Ishikawa (cell line): ENCODE data around the gene RASL11B.

ENCODE experiments used
- CREB1 ChIP-seq: IDR thresholded peaks from 2 replicates; pipeline ENCODE4 v1.6.1; 2012; ENCODE audit warnings: low read depth
- EP300 ChIP-seq: IDR thresholded peaks from 2 replicates; pipeline ENCODE4 v1.6.1; 2012; ENCODE audit warnings: borderline replicate concordance
- FOXM1 ChIP-seq: IDR thresholded peaks from 2 replicates; pipeline ENCODE4 v1.6.1; 2012; ENCODE audit warnings: low read depth, borderline replicate concordance
- MAX ChIP-seq: IDR thresholded peaks from 2 replicates; pipeline ENCODE4 v1.6.1; 2012
- REST ChIP-seq: IDR thresholded peaks from 2 replicates; pipeline ENCODE4 v1.6.1; 2012; ENCODE audit warnings: low read depth, mild to moderate bottlenecking
- TAF1 ChIP-seq: IDR thresholded peaks from 2 replicates; pipeline ENCODE4 v1.6.1; 2012; ENCODE audit warnings: low read depth, mild to moderate bottlenecking
- USF1 ChIP-seq: IDR thresholded peaks from 2 replicates; pipeline ENCODE4 v1.6.1; 2012
- YY1 ChIP-seq: IDR thresholded peaks from 2 replicates; pipeline ENCODE4 v1.6.1; 2012; ENCODE audit warnings: low read depth
- ZBTB7A ChIP-seq: IDR thresholded peaks from 2 replicates; pipeline ENCODE4 v1.6.1; 2012; ENCODE audit warnings: low read depth

DNA sequence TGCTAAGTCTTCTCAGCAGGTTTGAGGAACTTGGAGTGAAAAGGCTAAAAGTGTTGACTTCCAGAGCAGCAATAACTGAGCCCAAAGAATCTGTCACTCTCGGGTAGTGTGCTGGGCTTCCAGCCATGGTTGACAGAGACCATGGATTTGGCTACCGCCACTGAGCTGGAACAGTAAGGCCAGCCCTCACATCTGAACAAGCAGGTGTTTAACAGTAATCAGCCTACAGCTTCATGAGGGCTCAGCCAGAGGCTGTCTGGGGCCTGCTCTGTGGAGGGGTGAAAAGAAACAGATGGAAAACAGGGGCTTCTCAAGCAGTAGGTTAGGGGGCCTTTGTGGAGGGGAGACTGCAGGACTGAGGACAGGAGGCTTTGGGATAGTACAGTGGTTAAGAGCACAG lies 14.9 kb downstream of the RASL11B start:
- no peak for TF ChIP-seq EP300
- no peak for TF ChIP-seq TAF1
- TF ChIP-seq REST = no peak
- no peak for TF ChIP-seq ZBTB7A
- TF ChIP-seq YY1 = no peak
- no peak for TF ChIP-seq MAX
- TF ChIP-seq USF1 = no peak
- TF ChIP-seq FOXM1 = no peak
- TF ChIP-seq CREB1 = no peak
